ENCODE data around the gene FOLR3. TPM values are rescaled to one million over a fixed set of nuclear protein-coding genes. Genes with fewer than 3 reads are reported as not detected.
"Not testable (repeated sequence)": the region's sequence is repeated elsewhere in the genome, so short reads cannot be mapped to it uniquely, and the experiment has no call there.

The FOLR3 gene
- total and polyA plus RNA-seq, 12 donors, result 0.13 to 0.96 (median 0.91) TPM; not detected in 8

- H3K4me3 ChIP-seq, result no peak overlapping the region
- TF ChIP-seq CTCF (IDR thresholded peaks at IDR 0.05) (no peak), POLR2A (IDR thresholded peaks at IDR 0.05) (no peak)
Measured at GRCh38 chr11:72150882-72151281, 15.4 kb downstream of the FOLR3 start.

GRCh38 chr11:72153874-72154273, 18.3 kb downstream of the FOLR3 start:
- DNase-seq; H3K36me3 ChIP-seq (replicated peaks in 1 of 2); H3K9me3 ChIP-seq (replicated peaks in 1 of 3); H3K27ac ChIP-seq; H3K27me3 ChIP-seq; H3K4me3 ChIP-seq; H3K4me1 ChIP-seq (replicated peaks in 1 of 2); intact Hi-C loops (cut with DNase I): not testable (repeated sequence)
- WGBS, 4 donors, result 86 to 94% (median 89%) methylated on average over 5 to 6 of the region's 6 CpGs

More at GRCh38 chr11:72150882-72151281, 15.4 kb downstream of the FOLR3 start:
- no peaks in the 10 kb centered on the region for H3K36me3 ChIP-seq (replicated peaks in 1 of 2)
- intact Hi-C loops (cut with DNase I), result no loop called here
- WGBS, 4 donors, result 74 to 81% (median 76%) methylated on average over 4 of the region's 4 CpGs
- H3K27me3 ChIP-seq, result no peaks in the 10 kb centered on the region
- no peak overlapping the region for H3K27ac ChIP-seq
- no peak for DNase-seq
- no peaks in the 10 kb centered on the region for H3K9me3 ChIP-seq (replicated peaks in 1 of 3)
- H3K4me1 ChIP-seq (replicated peaks in 1 of 2), result no peaks in the 10 kb centered on the region

GRCh38 chr11:72154816-72155215, 19.3 kb downstream of the FOLR3 start:
- 82 to 92% (median 90%) methylated on average over 2 to 3 of the region's 3 CpGs for WGBS, 4 donors
- Histone ChIP-seq H3K27ac (no peak overlapping the region), H3K36me3 (replicated peaks in 1 of 2) (no peaks in the 10 kb centered on the region), H3K4me1 (replicated peaks in 1 of 2) (no peaks in the 10 kb centered on the region), H3K4me3 (no peak overlapping the region), H3K27me3 (no peaks in the 10 kb centered on the region), H3K9me3 (replicated peaks in 1 of 3) (no peaks in the 10 kb centered on the region)
- DNase-seq, result no peak
- TF ChIP-seq POLR2A (IDR thresholded peaks at IDR 0.05) (no peak), CTCF (IDR thresholded peaks at IDR 0.05) (no peak)
- intact Hi-C loops (cut with DNase I), result no loop called here

- TF ChIP-seq POLR2A (IDR thresholded peaks at IDR 0.05) (no peak), CTCF (IDR thresholded peaks at IDR 0.05) (no peak)
- Histone ChIP-seq H3K27me3 (no peaks in the 10 kb centered on the region), H3K27ac (no peak overlapping the region), H3K9me3 (replicated peaks in 1 of 3) (no peaks in the 10 kb centered on the region), H3K36me3 (replicated peaks in 1 of 2) (no peaks in the 10 kb centered on the region), H3K4me3 (no peak overlapping the region), H3K4me1 (replicated peaks in 1 of 2) (no peaks in the 10 kb centered on the region)
- intact Hi-C loops (cut with DNase I), result no loop called here
- 79 to 85% (median 83%) methylated on average over 3 to 4 of the region's 4 CpGs for WGBS, 4 donors
- no peak for DNase-seq
Measured at GRCh38 chr11:72155751-72156150, 20.2 kb downstream of the FOLR3 start.

GRCh38 chr11:72157131-72157530, 21.6 kb downstream of the FOLR3 start:
- no peak for TF ChIP-seq POLR2A (IDR thresholded peaks at IDR 0.05)
- TF ChIP-seq CTCF (IDR thresholded peaks at IDR 0.05), result no peak
- DNase-seq, result no peak
- Histone ChIP-seq H3K27ac (no peak overlapping the region), H3K27me3 (no peaks in the 10 kb centered on the region), H3K4me3 (no peak overlapping the region), H3K4me1 (replicated peaks in 1 of 2) (no peaks in the 10 kb centered on the region), H3K9me3 (replicated peaks in 1 of 3) (no peaks in the 10 kb centered on the region), H3K36me3 (replicated peaks in 1 of 2) (no peaks in the 10 kb centered on the region)
- intact Hi-C loops (cut with DNase I), result no loop called here
- WGBS, 4 donors, result 80 to 89% (median 84%) methylated on average over 4 of the region's 4 CpGs

Measured in adrenal gland (tissue), 12 donors.